GM18907 (cell line): ENCODE data around the gene SEPHS2.
"Not testable (repeated sequence)": the region's sequence is repeated elsewhere in the genome, so short reads cannot be mapped to it uniquely, and the experiment has no call there.

Experiments used
- ATAC-seq: cut with Tn5 transposase; IDR thresholded peaks from one replicate; pipeline ENCODE4 v1.9.1; 2021; ENCODE audit warnings: mild to moderate bottlenecking, moderate library complexity; ENCODE audit not compliant: unreplicated experiment

The SEPHS2 gene, protein sequence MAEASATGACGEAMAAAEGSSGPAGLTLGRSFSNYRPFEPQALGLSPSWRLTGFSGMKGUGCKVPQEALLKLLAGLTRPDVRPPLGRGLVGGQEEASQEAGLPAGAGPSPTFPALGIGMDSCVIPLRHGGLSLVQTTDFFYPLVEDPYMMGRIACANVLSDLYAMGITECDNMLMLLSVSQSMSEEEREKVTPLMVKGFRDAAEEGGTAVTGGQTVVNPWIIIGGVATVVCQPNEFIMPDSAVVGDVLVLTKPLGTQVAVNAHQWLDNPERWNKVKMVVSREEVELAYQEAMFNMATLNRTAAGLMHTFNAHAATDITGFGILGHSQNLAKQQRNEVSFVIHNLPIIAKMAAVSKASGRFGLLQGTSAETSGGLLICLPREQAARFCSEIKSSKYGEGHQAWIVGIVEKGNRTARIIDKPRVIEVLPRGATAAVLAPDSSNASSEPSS

DNA sequence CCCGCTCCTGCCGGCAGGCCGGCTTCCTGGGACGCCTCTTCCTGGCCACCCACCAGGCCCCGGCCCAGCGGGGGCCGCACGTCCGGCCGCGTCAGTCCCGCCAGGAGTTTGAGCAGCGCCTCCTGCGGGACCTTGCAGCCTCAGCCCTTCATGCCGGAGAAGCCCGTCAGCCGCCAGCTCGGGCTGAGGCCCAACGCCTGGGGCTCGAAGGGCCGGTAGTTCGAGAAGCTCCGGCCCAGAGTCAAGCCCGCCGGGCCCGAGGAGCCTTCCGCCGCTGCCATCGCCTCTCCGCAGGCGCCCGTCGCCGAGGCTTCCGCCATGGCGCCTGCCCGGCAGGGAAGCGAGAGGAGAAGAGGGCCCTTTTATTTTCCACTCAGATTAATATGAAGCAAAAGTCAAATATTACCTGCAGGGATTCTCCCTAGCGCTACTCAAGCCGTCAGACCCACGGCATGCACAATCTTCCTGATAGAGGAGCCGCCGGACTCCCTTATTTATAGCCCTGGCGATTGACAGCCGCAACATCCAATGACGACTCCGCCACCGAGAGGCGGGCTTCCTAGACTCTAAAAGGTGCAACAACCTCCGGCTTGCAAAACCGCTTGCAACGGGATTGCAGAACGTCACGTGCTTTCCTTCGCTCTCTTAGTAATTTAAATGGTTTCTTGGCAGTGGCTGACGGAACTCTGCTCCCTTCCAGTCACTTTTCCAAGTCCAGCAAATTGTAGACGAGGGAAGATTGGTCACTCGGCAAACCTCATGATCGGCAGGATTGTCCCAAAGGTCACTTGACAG lies at the start of gene SEPHS2:
SEPHS2 (minus strand) TSS at position 467 of the 795 bp plus-strand sequence; CDS start at position 320, 147 bp downstream.
- peak; percentile 87 for ATAC-seq

DNA sequence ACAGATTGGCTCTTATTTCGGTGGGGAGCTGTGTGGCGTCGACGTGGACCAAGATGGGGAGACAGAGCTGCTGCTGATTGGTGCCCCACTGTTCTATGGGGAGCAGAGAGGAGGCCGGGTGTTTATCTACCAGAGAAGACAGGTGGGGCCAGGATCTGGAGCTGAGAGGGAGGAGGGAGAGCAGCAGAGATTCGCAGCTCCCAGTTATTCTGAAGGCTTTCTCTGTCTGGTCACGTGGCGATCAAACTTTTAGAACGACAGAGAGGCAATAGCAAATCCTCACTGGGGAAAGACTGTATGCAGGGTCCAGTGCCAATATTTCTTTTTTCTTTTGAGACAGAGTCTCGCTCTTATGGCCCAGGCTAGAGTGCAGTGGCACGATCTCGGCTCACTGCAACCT lies 49.0 kb upstream of the SEPHS2 start:
- ATAC-seq = no peak

DNA sequence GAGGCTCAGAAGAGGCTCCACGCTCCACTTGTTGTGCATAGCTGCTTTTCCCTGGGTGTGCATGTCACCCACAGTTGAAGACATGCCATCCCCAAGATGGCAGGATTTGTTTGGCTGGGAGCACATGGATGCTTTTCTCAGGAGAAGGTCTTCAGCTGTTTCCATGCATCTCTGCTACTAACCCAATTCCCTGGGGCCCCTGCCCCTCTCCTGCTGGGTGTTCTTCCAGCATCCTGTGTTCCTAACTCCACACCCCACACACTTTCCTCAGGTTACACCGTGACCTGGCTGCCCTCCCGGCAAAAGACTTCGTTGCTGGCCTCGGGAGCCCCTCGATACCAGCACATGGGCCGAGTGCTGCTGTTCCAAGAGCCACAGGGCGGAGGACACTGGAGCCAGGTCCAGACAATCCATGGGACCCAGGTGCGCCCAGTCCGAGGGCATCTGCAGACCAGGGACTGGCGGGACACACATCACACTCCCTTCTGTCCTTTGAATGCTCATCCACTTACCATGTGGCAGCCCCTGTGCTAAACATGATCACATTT lies 48.3 kb upstream of the SEPHS2 start:
- ATAC-seq = no peak

DNA sequence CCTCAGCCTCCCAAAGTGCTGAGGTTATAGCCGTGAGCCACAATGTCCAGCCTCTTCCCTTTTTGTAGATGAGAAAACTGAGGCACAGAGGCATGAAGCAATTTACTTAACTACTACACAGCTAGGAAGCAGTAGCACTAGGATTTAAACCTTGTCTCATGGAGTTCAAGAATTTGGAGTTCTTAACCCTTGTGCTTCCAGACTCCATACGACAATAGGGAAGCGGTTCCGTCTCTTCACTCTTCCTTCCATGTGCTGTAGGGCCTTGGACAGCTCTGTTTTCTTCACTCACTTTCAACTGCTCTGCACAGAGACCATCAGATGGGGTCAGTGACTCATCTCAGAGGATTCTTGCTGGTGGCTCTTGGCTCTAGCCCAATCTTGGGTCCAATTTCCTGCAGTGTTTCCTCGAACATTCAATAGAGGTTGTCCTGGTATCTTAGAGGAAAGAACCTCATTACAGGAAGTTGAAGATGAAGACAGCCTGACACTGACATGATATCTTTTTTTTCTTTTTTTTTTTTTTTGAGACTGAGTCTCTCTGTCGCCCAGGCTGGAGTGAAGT lies 46.2 kb upstream of the SEPHS2 start:
- ATAC-seq = no peak

DNA sequence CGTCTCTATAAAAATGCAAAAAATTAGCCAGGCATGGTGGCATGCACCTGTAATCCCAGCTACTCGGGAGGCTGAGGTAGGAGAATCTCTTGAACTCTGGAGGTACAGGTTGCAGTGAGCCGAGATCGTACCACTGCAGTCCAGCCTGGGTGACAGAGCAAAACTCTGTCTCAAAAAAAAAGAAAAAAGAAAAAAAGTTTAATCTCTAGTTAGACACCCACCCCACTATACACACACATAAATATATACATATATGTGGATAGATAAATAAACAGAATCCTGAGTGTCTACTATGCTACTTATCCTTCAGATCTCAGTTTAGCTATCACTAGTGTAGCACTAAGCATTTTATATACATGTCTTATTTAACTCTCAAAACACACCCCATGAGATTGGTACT lies 45.6 kb upstream of the SEPHS2 start:
- ATAC-seq = no peak

DNA sequence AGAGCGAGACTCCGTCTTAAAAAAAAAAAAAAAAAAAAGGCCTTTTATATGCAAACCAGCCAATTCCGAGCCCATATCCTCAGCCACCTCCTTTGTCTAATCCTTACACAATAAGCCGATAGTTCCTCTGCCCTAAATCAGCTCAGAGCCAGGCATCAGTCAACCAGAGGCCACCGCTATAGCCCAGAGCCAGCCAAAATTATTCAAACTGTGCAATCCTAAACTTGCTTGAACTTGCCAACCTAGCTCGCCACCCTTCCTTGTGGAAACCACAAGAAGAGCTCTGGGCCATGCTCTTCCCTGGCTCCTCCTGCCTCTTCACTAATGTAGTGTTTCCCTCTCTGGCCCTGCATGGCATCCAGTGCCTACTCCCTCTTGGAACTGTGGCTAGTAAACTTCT lies 44.5 kb upstream of the SEPHS2 start:
- ATAC-seq = no peak

DNA sequence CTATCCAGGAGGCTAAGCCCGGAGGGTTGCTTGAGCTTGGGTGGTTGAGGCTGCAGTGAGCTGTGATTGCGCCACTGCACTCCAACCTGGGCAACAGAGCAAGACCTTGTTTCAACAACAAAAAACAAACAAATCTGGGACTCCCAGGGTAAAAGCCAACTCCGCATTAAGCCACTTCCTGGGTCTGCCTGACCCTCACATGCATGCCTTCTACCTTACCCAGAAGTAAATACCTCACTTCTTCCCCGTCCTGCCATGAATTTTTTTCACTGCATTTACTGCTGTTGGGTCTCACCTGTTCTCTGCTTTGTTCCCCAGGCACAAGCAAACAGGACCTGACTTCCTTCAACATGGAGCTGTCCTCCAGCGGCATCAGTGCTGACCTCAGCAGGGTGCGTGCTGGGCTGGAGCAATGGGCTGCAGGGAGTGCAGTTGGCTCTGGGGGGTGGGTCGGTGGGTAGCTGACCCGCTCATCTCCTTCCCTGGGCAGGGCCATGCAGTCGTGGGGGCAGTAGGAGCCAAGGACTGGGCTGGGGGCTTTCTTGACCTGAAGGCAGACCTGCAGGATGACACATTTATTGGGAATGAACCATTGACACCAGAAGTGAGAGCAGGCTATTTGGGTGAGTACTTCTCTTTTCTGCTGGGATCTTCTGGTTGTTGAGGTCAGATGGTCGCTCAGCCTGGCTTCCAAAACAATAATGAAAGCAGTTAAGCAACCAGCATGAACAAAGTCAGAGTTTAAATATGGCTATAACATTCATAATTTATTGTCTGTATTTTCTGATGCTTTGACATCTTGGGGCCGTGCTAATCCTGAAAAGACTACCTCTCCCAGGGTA lies 43.3 kb upstream of the SEPHS2 start:
- no peak for ATAC-seq

DNA sequence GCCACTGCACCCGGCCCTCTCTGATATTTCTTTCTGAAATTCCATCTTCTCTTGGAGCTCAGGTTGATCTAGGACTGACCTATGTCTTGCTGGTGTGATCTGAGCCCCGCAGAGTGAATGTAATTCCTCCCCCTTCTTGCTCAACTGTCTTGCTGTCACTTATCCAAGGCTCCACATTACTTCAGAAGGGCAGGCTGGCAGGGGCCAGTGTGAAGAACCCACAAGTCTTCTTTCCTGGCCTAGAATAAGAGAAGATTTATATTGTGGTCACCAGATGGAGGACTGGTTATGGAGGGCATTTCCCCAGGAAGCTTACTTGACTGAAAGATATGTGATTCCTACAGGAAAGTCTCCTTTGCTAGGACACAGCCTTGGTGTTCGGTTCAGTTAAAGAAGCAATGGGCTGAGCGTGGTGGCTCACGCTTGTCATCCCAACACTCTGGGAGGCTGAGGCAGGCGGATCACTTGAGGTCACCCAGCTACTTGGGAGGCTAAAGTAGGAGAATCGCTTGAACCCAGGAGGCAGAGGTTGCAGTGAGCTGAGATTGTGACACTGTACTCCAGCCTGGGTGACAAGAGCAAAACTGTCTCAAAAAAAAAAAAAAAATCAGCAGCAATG lies 40.3 kb upstream of the SEPHS2 start:
- no peak for ATAC-seq

DNA sequence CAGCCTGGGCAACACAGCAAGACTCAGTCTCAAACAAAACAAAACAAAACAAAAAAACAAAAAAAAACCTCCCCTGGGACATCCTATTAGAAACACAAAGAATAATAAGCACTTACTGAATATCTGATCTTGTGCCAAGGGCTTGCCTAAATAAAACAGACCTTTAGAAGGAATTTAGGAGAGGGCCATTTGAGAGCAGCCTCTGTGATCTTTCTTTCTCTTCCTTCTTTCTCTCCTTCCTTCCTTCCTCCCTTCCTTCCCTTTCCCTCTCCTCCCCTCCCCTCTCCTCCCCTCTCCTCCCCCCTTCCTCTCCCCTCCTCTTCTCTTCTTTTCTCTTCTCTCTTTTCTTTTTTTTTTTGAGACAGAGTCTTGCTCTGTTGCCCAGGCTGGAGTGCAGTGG lies 39.2 kb upstream of the SEPHS2 start:
- no peak for ATAC-seq

DNA sequence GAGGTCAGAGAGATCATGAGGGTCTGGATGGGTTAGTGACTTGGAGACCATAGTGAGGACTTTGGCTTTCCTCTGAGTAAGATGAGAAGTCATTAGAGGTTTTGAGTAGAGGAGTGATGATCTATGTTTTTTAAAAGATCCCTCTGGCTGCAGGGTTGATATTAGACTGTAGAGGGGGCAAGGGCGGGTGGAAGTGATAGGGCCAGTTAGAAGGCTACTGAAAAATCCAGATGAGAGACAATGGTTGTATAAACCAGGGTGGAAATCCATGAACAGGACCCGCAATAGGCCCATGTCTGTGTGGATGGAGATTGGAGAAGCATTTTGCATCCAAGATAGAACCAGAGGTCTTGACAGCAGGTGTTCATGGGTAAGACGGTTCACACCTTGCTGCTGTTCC lies 36.7 kb upstream of the SEPHS2 start:
- ATAC-seq = no peak

DNA sequence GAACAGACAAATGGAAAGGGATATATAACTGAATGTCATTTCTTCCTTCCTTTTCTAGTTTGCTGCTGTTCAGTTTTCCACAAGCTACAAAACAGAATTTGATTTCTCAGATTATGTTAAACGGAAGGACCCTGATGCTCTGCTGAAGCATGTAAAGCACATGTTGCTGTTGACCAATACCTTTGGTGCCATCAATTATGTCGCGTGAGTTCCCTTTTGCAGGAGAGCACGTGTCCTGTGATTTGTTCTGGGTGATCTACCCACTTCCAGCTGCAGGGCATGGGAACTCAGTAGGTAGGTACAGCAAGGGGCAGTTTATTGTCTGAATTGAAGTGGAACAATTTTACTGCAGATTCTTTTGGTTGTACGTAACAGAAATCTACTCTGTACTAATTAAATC lies 35.7 kb upstream of the SEPHS2 start:
- no peak for ATAC-seq

DNA sequence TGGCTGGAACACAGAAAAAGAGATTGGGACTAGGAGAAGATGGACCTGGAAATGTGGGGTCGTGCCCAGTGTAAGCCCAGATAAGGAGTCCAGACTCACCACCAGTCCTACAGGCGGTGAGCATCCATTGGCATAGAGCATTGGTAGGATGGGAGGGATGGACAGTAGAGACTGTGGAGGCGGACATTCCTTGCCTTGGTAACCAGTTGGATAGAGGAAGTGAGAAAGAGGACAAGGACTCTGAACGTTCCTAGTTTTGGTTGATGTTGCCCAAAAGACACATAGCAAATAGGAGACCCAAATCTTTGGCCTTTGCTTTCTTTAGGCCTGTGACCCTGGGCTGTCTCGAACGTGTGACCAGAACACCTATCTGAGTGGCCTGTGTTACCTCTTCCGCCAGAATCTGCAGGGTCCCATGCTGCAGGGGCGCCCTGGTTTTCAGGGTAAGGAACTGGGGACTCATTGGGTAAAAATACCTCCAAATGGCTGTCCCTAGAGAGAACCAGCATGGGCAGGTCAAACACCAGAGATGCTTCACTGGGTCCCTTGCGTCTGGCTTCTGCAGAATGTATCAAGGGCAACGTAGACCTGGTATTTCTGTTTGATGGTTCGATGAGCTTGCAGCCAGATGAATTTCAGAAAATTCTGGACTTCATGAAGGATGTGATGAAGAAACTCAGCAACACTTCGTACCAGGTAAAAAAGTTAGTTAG lies 33.2 kb upstream of the SEPHS2 start:
- no peak for ATAC-seq

DNA sequence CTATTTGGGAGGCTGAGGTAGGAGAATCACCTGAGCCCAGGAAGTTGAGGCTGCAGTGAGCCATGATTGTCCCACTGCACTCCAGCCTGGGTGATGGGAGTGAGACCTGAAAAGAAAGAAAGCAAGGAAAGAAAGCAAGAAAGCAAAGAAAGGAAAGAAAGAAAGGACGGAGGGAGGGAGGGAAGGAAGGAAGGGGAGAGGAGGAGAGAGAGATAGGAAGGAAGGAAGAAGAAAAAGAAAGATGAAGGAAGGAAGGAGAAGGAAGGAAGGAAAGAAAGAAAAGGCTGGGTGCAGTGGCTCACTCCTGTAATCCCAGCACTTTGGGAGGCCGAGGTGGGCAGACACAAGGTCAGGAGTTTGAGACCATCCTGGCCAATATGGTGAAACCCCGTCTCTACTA lies 32.1 kb upstream of the SEPHS2 start:
- ATAC-seq = not testable (repeated sequence)

DNA sequence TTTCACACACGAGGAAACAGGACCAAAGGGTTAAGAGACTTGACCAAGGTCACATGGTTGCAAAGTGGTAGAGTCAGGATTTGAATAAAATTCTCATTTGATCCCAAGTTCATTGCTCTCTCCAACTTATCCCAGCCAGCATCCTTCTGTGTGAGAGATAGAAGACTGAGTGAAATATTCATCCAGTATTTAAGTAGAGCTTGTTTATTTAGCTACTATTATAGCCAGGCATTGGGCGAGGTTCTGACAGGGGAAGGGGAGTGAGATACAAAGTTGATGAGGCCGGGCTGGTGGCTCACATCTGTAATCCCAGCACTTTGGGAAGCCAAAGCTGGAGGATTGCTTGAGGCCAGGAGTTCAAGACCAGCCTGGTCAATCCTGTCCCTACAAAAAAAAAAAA lies 31.3 kb upstream of the SEPHS2 start:
- no peak for ATAC-seq

DNA sequence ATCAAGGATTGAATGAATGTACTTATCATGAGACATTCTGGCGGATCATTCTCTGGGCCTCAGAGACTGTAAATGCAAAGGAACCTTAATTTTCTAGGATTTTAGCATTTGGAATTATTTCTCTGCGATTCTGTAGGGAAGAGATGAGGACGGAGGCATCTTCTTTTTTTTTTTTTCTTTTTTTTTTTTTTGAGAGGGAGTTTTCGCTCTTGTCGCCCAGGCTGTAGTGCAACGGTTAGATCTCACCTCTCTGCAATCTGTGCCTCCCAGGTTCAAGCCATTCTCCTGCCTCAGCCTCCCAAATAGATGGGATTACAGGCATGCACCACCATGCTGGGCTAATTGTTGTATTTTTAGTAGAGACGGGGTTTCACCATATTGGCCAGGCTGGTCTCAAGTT lies 29.0 kb upstream of the SEPHS2 start:
- ATAC-seq = no peak

DNA sequence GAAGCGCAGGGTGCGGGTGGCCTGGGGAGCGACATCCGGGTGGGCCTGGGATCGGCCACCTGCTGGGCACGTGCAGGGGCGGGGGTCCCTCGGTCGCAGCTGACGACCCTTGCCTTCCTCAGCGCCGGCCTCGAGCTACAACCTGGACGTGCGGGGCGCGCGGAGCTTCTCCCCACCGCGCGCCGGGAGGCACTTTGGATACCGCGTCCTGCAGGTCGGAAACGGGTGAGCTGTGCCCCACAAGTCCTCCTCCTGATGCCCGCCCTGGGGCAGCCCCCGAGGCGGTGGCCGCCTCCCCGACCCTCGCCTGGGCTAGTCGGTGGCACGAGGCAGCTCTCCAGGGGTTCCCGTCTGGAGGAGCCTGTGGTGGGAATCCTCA lies 28.4 kb upstream of the SEPHS2 start:
- no peak for ATAC-seq

DNA sequence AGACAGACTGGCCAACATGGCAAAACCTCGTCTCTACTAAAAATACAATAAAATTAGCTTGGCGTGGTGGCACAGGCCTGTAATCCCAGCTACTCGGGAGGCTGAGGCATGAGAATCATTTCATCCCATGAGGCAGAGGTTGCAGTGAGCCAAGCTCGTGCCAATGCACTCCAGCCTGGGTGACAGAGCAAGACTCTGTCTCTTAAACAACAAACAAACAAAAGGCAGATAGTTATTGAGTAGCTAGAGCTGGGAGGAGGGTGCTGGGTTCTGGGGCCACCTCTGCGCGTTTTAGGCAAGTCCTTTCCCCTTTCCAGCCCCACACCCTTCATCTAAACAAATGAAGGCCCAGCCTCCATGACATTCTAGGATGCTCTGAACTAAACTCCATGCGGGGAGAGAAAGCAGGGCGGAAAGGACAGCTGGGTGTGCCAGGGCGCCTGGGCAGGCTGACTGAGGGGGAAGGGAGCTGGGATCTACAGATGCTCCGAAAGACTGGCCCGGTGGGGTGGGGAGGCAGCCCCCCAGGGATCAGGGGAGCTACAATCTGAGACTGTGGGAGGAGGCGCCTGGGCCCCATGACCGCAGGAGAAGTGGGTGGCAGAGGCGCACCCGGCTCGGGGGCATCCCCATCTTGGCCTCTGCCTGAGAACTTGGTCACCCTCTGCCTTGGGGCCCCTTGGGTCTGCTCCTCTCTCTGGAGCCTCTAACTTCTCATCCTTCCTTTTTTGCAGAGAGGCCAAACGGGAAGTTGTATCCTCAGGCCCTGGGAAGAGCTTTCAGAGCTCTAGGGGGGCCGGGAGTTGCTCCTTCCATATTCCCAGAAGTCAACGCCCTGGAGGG lies 27.8 kb upstream of the SEPHS2 start:
- peak; percentile 22 for ATAC-seq

DNA sequence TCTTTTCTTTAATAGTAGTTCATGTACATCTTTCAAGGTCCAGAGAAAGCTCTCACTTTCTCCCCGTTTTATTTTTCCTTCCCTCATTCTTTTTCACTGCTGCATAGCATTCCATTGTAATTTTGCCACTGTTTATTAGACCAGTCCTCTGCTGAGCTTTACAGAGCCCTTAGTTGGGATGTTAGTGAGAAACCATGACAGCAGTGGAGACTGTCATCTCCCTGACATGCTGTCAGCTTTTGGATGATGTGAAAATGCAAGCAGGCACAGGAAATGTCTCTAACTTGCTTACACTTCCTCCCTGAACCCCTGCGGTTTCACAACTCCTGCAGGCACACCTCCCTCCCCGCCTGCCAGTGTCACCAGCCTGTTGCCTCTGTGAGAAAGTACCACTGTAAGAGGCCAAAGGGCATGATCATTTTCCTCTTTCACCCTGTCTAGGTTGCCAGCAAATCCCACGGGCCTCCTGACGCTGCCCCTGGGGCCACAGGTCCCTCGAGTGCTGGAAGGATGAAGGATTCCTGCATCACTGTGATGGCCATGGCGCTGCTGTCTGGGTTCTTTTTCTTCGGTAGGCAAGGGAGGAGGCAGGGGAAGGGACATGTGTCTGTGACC lies 26.8 kb upstream of the SEPHS2 start, which contains the start of gene ITGAL:
ITGAL (plus strand) TSS at position 415 of the 615 bp plus-strand sequence; CDS start at position 511, 96 bp downstream.
- ATAC-seq = peak; percentile 66
